HepG2 (cell line): ENCODE data around the gene TRIM67. TPM values are rescaled to one million over a fixed set of nuclear protein-coding genes. Genes with fewer than 3 reads are reported as not detected.

Source experiments
- BATF2 ChIP-seq: sonication (generic); formaldehyde crosslinking; IDR thresholded peaks from 2 replicates; pipeline ENCODE4 v1.8.0; 2022; ENCODE audit warnings: mild to moderate bottlenecking, missing genetic modification reagents, moderate library complexity
- HNRNPLL ChIP-seq: fragments of 200-400 bp; formaldehyde crosslinking; IDR thresholded peaks from 2 replicates; pipeline ENCODE4 v1.6.1; 2017; ENCODE audit warnings: mild to moderate bottlenecking, low read depth, low read length; ENCODE audit not compliant: poor library complexity, severe bottlenecking
- HOXD1 ChIP-seq: sonication (generic); formaldehyde crosslinking; IDR thresholded peaks from 2 replicates; pipeline ENCODE4 v1.5.0; 2020; ENCODE audit warnings: missing genetic modification reagents
- SIN3A ChIP-seq: IDR thresholded peaks from 2 replicates; pipeline ENCODE4 v1.6.1; 2011; ENCODE audit warnings: low read depth, mild to moderate bottlenecking, control low read depth, low read length, borderline replicate concordance
- SMAD9 ChIP-seq: sonication (generic); formaldehyde crosslinking; IDR thresholded peaks from 2 replicates; pipeline ENCODE4 v1.5.1; 2020; ENCODE audit warnings: mild to moderate bottlenecking, missing genetic modification reagents
- SP4 ChIP-seq: sonication (generic); formaldehyde crosslinking; IDR thresholded peaks from 2 replicates; pipeline ENCODE4 v1.8.1; 2023; ENCODE audit warnings: mild to moderate bottlenecking, missing genetic modification reagents
- SP5 ChIP-seq: IDR thresholded peaks from 2 replicates; pipeline ENCODE4 v1.6.1; 2016; ENCODE audit warnings: low read depth, borderline replicate concordance
- TCF7L2 ChIP-seq: IDR thresholded peaks from 2 replicates; pipeline ENCODE4 v1.6.1; 2011; ENCODE audit warnings: mild to moderate bottlenecking, low read depth, low read length, moderate library complexity
- TOPORS ChIP-seq: sonication (generic); formaldehyde crosslinking; IDR thresholded peaks from 2 replicates; pipeline ENCODE4 v1.8.0; 2023; ENCODE audit warnings: mild to moderate bottlenecking, missing genetic modification reagents
- ZBTB7B ChIP-seq: sonication (generic); formaldehyde crosslinking; IDR thresholded peaks from 2 replicates; pipeline ENCODE4 v1.4.0; 2020; ENCODE audit warnings: missing genetic modification reagents
- ZNF24 ChIP-seq: fragments of 450-650 bp; IDR thresholded peaks from 2 replicates; pipeline ENCODE4 v1.6.1; 2017; ENCODE audit warnings: antibody characterized with exemption, mild to moderate bottlenecking
- ZNF256 ChIP-seq: sonication (generic); formaldehyde crosslinking; conservative IDR thresholded peaks from 2 replicates; pipeline ENCODE4 v1.4.0; 2020; ENCODE audit warnings: missing genetic modification reagents
- ZNF331 ChIP-seq: sonication (generic); formaldehyde crosslinking; IDR thresholded peaks from 2 replicates; pipeline ENCODE4 v1.4.0; 2020; ENCODE audit warnings: missing genetic modification reagents
- ZNF337 ChIP-seq: sonication (generic); formaldehyde crosslinking; IDR thresholded peaks from 2 replicates; pipeline ENCODE4 v1.5.1; 2020; ENCODE audit warnings: missing genetic modification reagents, low read depth, mild to moderate bottlenecking, borderline replicate concordance
- ZNF577 ChIP-seq: sonication (generic); formaldehyde crosslinking; IDR thresholded peaks from 2 replicates; pipeline ENCODE4 v1.4.0; 2020; ENCODE audit warnings: mild to moderate bottlenecking, low read depth, missing genetic modification reagents, borderline replicate concordance
- ZNF672 ChIP-seq: sonication (generic); formaldehyde crosslinking; IDR thresholded peaks from 2 replicates; pipeline ENCODE4 v1.8.1; 2022; ENCODE audit warnings: missing genetic modification reagents
- ZSCAN29 ChIP-seq: sonication (generic); formaldehyde crosslinking; conservative IDR thresholded peaks from 2 replicates; pipeline ENCODE4 v1.4.0; 2020; ENCODE audit warnings: mild to moderate bottlenecking, missing genetic modification reagents
- polyA plus RNA-seq, 8 experiments: library from polyadenylated mRNA; depleted of rRNA in 3 of 8; stranded (reverse) in 7 of 8; unstranded in 1 of 8; fragments of >200 nt; fragmentation: Illumina TruSeq in 4 of 8; extraction: Trizol in 4 of 8; gene quantifications; 2 replicates each; pipeline versions ENCODE4 v1.2.1 to v1.2.3, GENCODE V29; 2011 to 2016; ENCODE audit warnings: low read depth in 4 of 8, missing spikeins in 1 of 8, mixed read lengths in 1 of 8; ENCODE audit not compliant: insufficient read depth in 1 of 8
- total RNA-seq, 5 experiments: library from RNA; depleted of rRNA; stranded (reverse); fragments of >200 nt; fragmentation: Illumina TruSeq; extraction: Trizol; gene quantifications; 2 replicates each; pipeline ENCODE4 v1.2.3, GENCODE V29; 2016; ENCODE audit warnings: low read depth in 1 of 5
- TF ChIP-seq, protein P1 (sequence below): IDR thresholded peaks from 2 replicates; pipeline ENCODE4 v1.6.1; 2016; ENCODE audit warnings: low read depth, missing genetic modification reagents, missing compliant biosample characterization
- TF ChIP-seq, protein P2 (sequence below): sonication (generic); formaldehyde crosslinking; IDR thresholded peaks from 2 replicates; pipeline ENCODE4 v1.5.0; 2020; ENCODE audit warnings: missing genetic modification reagents

Gene TRIM67
- total and polyA plus RNA-seq, 2 of the 13 experiments (the other 11 are each of a cell fraction or from before 2014, with no cell fraction given) = not detected

DNA sequence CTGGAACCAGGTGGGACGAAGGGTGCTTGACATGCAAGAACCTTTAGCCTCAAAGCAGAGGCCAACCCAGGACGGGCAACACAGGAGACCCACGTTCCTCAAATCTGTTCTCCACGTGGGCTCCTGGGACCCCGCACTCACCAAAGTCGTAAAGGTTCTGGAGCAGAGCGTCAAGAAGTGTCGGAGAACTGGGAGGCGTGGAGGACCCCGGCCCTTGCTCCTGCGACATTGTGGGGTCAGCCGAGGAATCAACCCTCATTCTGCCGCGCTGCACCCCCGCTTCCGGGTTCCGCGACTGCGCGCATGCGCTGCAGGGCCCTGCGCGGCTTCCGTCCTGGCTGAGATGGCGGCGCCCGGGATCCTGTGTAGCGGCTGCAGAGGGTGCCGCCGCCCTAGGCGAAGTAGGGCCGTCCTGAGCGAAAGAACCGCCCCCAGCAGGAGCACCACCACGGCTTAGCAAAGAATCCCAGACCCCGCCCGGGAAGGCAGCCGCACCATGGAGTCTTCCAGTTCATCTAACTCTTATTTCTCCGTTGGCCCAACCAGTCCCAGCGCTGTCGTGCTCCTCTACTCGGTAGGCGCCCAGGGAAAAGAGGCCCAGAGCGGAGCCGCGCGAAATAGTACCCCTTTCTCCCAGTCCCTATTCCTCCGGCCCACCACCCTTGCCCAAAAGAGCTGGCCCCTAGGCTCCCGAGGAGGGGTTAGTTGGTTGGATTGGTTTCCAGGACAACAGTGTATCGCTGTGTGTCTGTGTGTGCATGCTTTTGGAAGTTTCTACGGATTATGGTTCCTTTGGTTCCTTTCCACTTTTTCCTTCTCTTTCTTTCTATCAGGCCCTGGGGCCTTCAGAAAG, 79.3 kb downstream of the TRIM67 start, which contains the start of gene GNPAT (continued):
- TF ChIP-seq, protein P1, sequence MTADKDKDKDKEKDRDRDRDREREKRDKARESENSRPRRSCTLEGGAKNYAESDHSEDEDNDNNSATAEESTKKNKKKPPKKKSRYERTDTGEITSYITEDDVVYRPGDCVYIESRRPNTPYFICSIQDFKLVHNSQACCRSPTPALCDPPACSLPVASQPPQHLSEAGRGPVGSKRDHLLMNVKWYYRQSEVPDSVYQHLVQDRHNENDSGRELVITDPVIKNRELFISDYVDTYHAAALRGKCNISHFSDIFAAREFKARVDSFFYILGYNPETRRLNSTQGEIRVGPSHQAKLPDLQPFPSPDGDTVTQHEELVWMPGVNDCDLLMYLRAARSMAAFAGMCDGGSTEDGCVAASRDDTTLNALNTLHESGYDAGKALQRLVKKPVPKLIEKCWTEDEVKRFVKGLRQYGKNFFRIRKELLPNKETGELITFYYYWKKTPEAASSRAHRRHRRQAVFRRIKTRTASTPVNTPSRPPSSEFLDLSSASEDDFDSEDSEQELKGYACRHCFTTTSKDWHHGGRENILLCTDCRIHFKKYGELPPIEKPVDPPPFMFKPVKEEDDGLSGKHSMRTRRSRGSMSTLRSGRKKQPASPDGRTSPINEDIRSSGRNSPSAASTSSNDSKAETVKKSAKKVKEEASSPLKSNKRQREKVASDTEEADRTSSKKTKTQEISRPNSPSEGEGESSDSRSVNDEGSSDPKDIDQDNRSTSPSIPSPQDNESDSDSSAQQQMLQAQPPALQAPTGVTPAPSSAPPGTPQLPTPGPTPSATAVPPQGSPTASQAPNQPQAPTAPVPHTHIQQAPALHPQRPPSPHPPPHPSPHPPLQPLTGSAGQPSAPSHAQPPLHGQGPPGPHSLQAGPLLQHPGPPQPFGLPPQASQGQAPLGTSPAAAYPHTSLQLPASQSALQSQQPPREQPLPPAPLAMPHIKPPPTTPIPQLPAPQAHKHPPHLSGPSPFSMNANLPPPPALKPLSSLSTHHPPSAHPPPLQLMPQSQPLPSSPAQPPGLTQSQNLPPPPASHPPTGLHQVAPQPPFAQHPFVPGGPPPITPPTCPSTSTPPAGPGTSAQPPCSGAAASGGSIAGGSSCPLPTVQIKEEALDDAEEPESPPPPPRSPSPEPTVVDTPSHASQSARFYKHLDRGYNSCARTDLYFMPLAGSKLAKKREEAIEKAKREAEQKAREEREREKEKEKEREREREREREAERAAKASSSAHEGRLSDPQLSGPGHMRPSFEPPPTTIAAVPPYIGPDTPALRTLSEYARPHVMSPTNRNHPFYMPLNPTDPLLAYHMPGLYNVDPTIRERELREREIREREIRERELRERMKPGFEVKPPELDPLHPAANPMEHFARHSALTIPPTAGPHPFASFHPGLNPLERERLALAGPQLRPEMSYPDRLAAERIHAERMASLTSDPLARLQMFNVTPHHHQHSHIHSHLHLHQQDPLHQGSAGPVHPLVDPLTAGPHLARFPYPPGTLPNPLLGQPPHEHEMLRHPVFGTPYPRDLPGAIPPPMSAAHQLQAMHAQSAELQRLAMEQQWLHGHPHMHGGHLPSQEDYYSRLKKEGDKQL = no peak
- TF ChIP-seq ZNF672 (CRISPR knock-in tag) = no peak
- 0 out of 2 replicates have a peak, but pooled peaks have one; percentile 28 for TF ChIP-seq TOPORS (CRISPR knock-in tag)
- TF ChIP-seq ZSCAN29 (CRISPR knock-in tag) = no peak
- no peak for TF ChIP-seq ZNF577 (CRISPR knock-in tag)
- TF ChIP-seq SP5 (CRISPR knock-in tag) = no peak
- TF ChIP-seq HNRNPLL = peak; percentile 67
- no peak for TF ChIP-seq SMAD9 (CRISPR knock-in tag)
- TF ChIP-seq ZNF256 (CRISPR knock-in tag) = no peak
- peak; percentile 82; the same call in 1 of the 2 replicates for TF ChIP-seq SIN3A
- TF ChIP-seq BATF2 = no peak
- TF ChIP-seq ZNF24 = no peak
- no peak for TF ChIP-seq SP4 (CRISPR knock-in tag)
- TF ChIP-seq ZBTB7B (CRISPR knock-in tag) = peak; percentile 52; the same call in 1 of the 2 replicates
- 0 out of 2 replicates have a peak, but pooled peaks have one; percentile 9 for TF ChIP-seq ZNF331 (CRISPR knock-in tag)
- no peak for TF ChIP-seq TCF7L2
- no peak for TF ChIP-seq HOXD1 (CRISPR knock-in tag)
- TF ChIP-seq, protein P2, sequence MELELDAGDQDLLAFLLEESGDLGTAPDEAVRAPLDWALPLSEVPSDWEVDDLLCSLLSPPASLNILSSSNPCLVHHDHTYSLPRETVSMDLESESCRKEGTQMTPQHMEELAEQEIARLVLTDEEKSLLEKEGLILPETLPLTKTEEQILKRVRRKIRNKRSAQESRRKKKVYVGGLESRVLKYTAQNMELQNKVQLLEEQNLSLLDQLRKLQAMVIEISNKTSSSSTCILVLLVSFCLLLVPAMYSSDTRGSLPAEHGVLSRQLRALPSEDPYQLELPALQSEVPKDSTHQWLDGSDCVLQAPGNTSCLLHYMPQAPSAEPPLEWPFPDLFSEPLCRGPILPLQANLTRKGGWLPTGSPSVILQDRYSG (CRISPR knock-in tag) = 0 out of 2 replicates have a peak, but pooled peaks have one; percentile 44
- no peak for TF ChIP-seq ZNF337 (CRISPR knock-in tag)
